Loucy (cell line): ENCODE data around the gene CORO2B.

Source experiments
- H2AFZ ChIP-seq: fragments of 200-600 bp; sonication (generic); 2 replicates; pipeline ENCODE4 v1.6.0; 2016; ENCODE audit warnings: antibody characterized with exemption, mild to moderate bottlenecking, low read length, moderate library complexity
- H3F3A ChIP-seq: fragments of 200-600 bp; 2 replicates; pipeline ENCODE4 v1.6.0; 2016; ENCODE audit warnings: antibody characterized with exemption, low read depth, mild to moderate bottlenecking
- H3K27me3 ChIP-seq: fragments of 200-600 bp; sonication (generic); 2 replicates; pipeline ENCODE4 v1.6.1; 2014; ENCODE audit warnings: low read length, mild to moderate bottlenecking; ENCODE audit not compliant: insufficient read depth, poor library complexity, severe bottlenecking
- H3K36me3 ChIP-seq: fragments of 200-600 bp; sonication (generic); 2 replicates; pipeline ENCODE4 v1.6.1; 2016; ENCODE audit warnings: low read length; ENCODE audit not compliant: insufficient read depth
- H3K4me1 ChIP-seq: fragments of 200-600 bp; sonication (generic); 2 replicates; pipeline ENCODE4 v1.5.1; 2014; ENCODE audit warnings: low read length, mild to moderate bottlenecking; ENCODE audit not compliant: insufficient read depth, poor library complexity, severe bottlenecking
- H3K4me2 ChIP-seq: fragments of 200-600 bp; sonication (generic); 2 replicates; pipeline ENCODE4 v1.6.0; 2014; ENCODE audit warnings: antibody characterized with exemption, low read length, low read depth, mild to moderate bottlenecking; ENCODE audit not compliant: poor library complexity, severe bottlenecking
- H3K4me3 ChIP-seq: fragments of 200-600 bp; sonication (generic); 2 replicates; pipeline ENCODE4 v1.5.1; 2014; ENCODE audit warnings: low read length, mild to moderate bottlenecking, mixed read lengths; ENCODE audit not compliant: poor library complexity, severe bottlenecking
- H3K79me2 ChIP-seq: fragments of 200-600 bp; sonication (generic); 2 replicates; pipeline ENCODE4 v1.6.1; 2014; ENCODE audit warnings: low read length; ENCODE audit not compliant: insufficient read depth
- H3K9ac ChIP-seq: fragments of 200-600 bp; sonication (generic); 2 replicates; pipeline ENCODE4 v1.6.0; 2014; ENCODE audit warnings: mild to moderate bottlenecking, low read depth, low read length, moderate library complexity; ENCODE audit not compliant: poor library complexity, severe bottlenecking
- H3K9me2 ChIP-seq: fragments of 200-600 bp; sonication (generic); replicated peaks from 2 replicates; pipeline ENCODE4 v1.6.1; 2016; ENCODE audit warnings: low read depth, low read length, mixed read lengths
- H3K9me3 ChIP-seq: fragments of 200-600 bp; sonication (generic); 2 replicates; pipeline ENCODE4 v1.6.1; 2014; ENCODE audit warnings: mild to moderate bottlenecking, antibody characterized with exemption, low read length, low read depth; ENCODE audit not compliant: insufficient read depth
- H4K20me1 ChIP-seq: fragments of 200-600 bp; sonication (generic); 2 replicates; pipeline ENCODE4 v1.6.0; 2014; ENCODE audit warnings: antibody characterized with exemption, low read length, mild to moderate bottlenecking; ENCODE audit not compliant: insufficient read depth, poor library complexity, severe bottlenecking
- CTCF ChIP-seq: fragments of 200-600 bp; sonication (generic); conservative IDR thresholded peaks from 2 replicates; pipeline ENCODE4 v1.5.1; 2014; ENCODE audit warnings: mild to moderate bottlenecking, antibody characterized with exemption, low read length
- EZH2phosphoT487 ChIP-seq: fragments of 200-600 bp; IDR thresholded peaks from 2 replicates; pipeline ENCODE4 v1.6.1; 2018; ENCODE audit warnings: antibody characterized with exemption, mild to moderate bottlenecking, moderate library complexity, borderline replicate concordance

CORO2B gene

GRCh38 chr15:68551296-68551635 is 27.5 kb upstream of the CORO2B start:
- H3K9ac ChIP-seq, result no peak overlapping the region
- no peak overlapping the region for H3K4me3 ChIP-seq
- H3K4me1 ChIP-seq, result no peaks in the 10 kb centered on the region
- TF ChIP-seq EZH2phosphoT487 (no peak), CTCF (no peak)
- H2AFZ ChIP-seq, result no peak overlapping the region
- H3K79me2 ChIP-seq, result no peaks in the 10 kb centered on the region
- H3K36me3 ChIP-seq, result no peaks in the 10 kb centered on the region
- H3K4me2 ChIP-seq, result no peak overlapping the region
- no peaks in the 10 kb centered on the region for H3F3A ChIP-seq
- no peaks in the 10 kb centered on the region for H3K27me3 ChIP-seq
- H3K9me3 ChIP-seq, result no peaks in the 10 kb centered on the region
- H4K20me1 ChIP-seq, result no peaks in the 10 kb centered on the region
- H3K9me2 ChIP-seq, result no peaks in the 10 kb centered on the region

GRCh38 chr15:68552344-68552743 is 26.4 kb upstream of the CORO2B start:
- H3K9ac ChIP-seq, result no peak overlapping the region
- no peaks in the 10 kb centered on the region for H3F3A ChIP-seq
- H4K20me1 ChIP-seq, result no peaks in the 10 kb centered on the region
- H3K9me3 ChIP-seq, result no peaks in the 10 kb centered on the region
- H2AFZ ChIP-seq, result no peak overlapping the region
- no peaks in the 10 kb centered on the region for H3K9me2 ChIP-seq
- no peak overlapping the region for H3K4me3 ChIP-seq
- H3K27me3 ChIP-seq, result no peaks in the 10 kb centered on the region
- TF ChIP-seq EZH2phosphoT487, result no peak
- TF ChIP-seq CTCF, result no peak
- no peak overlapping the region for H3K4me2 ChIP-seq
- no peaks in the 10 kb centered on the region for H3K36me3 ChIP-seq
- H3K79me2 ChIP-seq, result no peaks in the 10 kb centered on the region
- H3K4me1 ChIP-seq, result no peaks in the 10 kb centered on the region

GRCh38 chr15:68552773-68553172 is 26.0 kb upstream of the CORO2B start:
- Histone ChIP-seq H3K36me3 (no peaks in the 10 kb centered on the region), H3K9ac (no peak overlapping the region), H3K27me3 (no peaks in the 10 kb centered on the region), H3K4me2 (no peak overlapping the region), H3K9me3 (no peaks in the 10 kb centered on the region), H3K4me3 (no peak overlapping the region), H3K79me2 (no peaks in the 10 kb centered on the region), H3K4me1 (no peaks in the 10 kb centered on the region), H4K20me1 (no peaks in the 10 kb centered on the region), H3K9me2 (no peaks in the 10 kb centered on the region), H2AFZ (no peak overlapping the region), H3F3A (no peaks in the 10 kb centered on the region)
- no peak for TF ChIP-seq CTCF
- no peak for TF ChIP-seq EZH2phosphoT487
